Neural progenitor cell (in vitro differentiated cells): ENCODE data around the gene NPVF. TPM values are rescaled to one million over a fixed set of nuclear protein-coding genes. Genes with fewer than 3 reads are reported as not detected.

Source experiments
- DNase-seq: peaks from one replicate; pipeline ENCODE4 v3.0.0-alpha.2; 2016; ENCODE audit warnings: low spot score
- H2AFZ ChIP-seq: fragments of 200-600 bp; sonication (generic); replicated peaks from 2 replicates; pipeline ENCODE4 v1.6.1; 2016; ENCODE audit warnings: antibody characterized with exemption
- H3F3A ChIP-seq: fragments of 200-600 bp; sonication (generic); 2 replicates; pipeline ENCODE4 v1.6.1; 2016; ENCODE audit warnings: antibody characterized with exemption, low read depth
- H3K27ac ChIP-seq: fragments of 200-600 bp; sonication (generic); 2 replicates; pipeline ENCODE4 v1.5.1; 2016; ENCODE audit warnings: mild to moderate bottlenecking
- H3K27me3 ChIP-seq: fragments of 200-600 bp; sonication (generic); 2 replicates; pipeline ENCODE4 v1.6.1; 2016; ENCODE audit warnings: mild to moderate bottlenecking, moderate library complexity
- H3K36me3 ChIP-seq: fragments of 200-600 bp; sonication (generic); 2 replicates; pipeline ENCODE4 v1.5.1; 2016
- H3K4me1 ChIP-seq: fragments of 200-600 bp; sonication (generic); 2 replicates; pipeline ENCODE4 v1.6.1; 2016; ENCODE audit warnings: mixed run types
- H3K4me2 ChIP-seq: fragments of 200-600 bp; sonication (generic); 2 replicates; pipeline ENCODE4 v1.6.1; 2016
- H3K4me3 ChIP-seq: fragments of 200-600 bp; sonication (generic); 2 replicates; pipeline ENCODE4 v1.5.1; 2016
- H3K79me2 ChIP-seq: fragments of 200-600 bp; sonication (generic); 2 replicates; pipeline ENCODE4 v1.6.1; 2016; ENCODE audit warnings: low read depth
- H3K9ac ChIP-seq: fragments of 200-600 bp; sonication (generic); 2 replicates; pipeline ENCODE4 v1.6.1; 2016
- H3K9me3 ChIP-seq: fragments of 200-600 bp; sonication (generic); 2 replicates; pipeline ENCODE4 v1.5.1; 2016; ENCODE audit warnings: low read depth
- H4K20me1 ChIP-seq: fragments of 200-600 bp; sonication (generic); 2 replicates; pipeline ENCODE4 v1.6.1; 2016; ENCODE audit warnings: low read depth
- H3K27ac Mint-ChIP-seq: 3 replicates; pipeline ENCODE4 v1.8.0; 2021; ENCODE audit warnings: mixed read lengths
- H3K27me3 Mint-ChIP-seq: 2 replicates; pipeline ENCODE4 v1.8.0; 2022; ENCODE audit warnings: low read depth, mild to moderate bottlenecking, inconsistent platforms, moderate library complexity, mixed read lengths; ENCODE audit not compliant: insufficient read depth
- H3K36me3 Mint-ChIP-seq: 3 replicates; pipeline ENCODE4 v1.8.0; 2021; ENCODE audit warnings: mixed read lengths
- H3K4me1 Mint-ChIP-seq: 3 replicates; pipeline ENCODE4 v1.8.0; 2021; ENCODE audit warnings: mixed read lengths
- H3K4me3 Mint-ChIP-seq: 3 replicates; pipeline ENCODE4 v1.8.0; 2021; ENCODE audit warnings: mild to moderate bottlenecking, moderate library complexity, mixed read lengths
- H3K9me3 Mint-ChIP-seq: 3 replicates; pipeline ENCODE4 v1.8.0; 2020; ENCODE audit warnings: mixed read lengths
- EZH2 ChIP-seq: fragments of 200-600 bp; sonication (generic); IDR thresholded peaks from 2 replicates; pipeline ENCODE4 v1.6.1; 2017; ENCODE audit warnings: antibody characterized with exemption, mild to moderate bottlenecking, moderate library complexity
- EZH2phosphoT487 ChIP-seq: fragments of 200-600 bp; sonication (generic); IDR thresholded peaks from 2 replicates; pipeline ENCODE4 v1.6.1; 2017; ENCODE audit warnings: antibody characterized with exemption
- total RNA-seq: library from RNA; depleted of rRNA; stranded (reverse); fragments of >200 nt; gene quantifications from 2 replicates; pipeline ENCODE4 v1.2.3, GENCODE V29; 2015; ENCODE audit warnings: low replicate concordance
- TF ChIP-seq, protein P1 (sequence below): fragments of 200-600 bp; sonication (generic); IDR thresholded peaks from 2 replicates; pipeline ENCODE4 v1.5.1; 2017; ENCODE audit warnings: antibody characterized with exemption, mild to moderate bottlenecking

NPVF gene
- total RNA-seq, 1 donor from 2014 or later, result not detected

DNA sequence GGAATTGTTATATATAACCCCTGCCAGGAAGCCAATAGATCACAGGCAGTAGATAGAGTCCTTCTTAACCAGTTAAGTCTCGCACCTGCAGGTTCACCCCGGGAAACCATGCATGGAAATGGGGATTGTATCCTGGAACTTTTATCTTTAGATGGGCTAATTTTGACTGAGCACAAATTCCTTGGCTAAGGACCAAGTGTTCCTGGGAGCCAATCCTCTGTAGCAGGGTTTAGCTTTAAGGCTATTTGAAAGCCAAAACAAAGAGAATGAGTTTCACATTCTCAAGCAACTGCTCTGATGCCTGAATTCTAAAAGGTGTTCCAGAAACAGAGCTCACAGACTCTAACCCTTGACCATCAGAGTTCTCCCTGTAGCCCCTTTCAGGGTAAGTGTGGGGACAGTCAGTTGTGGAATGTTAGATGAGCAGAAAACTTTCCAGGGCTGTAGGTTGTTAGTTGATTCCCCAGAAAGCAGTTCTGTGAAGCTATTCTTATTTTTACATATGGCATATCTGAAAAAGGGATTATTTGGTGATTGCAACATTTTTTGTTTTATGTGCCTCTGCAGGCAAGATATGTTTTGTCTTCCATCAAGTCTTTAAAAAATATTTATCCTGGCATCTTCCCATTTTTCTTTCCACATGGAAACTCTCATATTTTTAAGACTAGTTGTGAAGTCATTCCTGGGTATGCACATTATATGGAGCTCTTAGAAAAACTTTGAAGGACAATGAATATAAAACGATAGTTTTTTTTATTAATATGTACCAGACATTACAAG is 16.2 kb upstream of the NPVF start:
- H3K4me1 ChIP-seq, result peaks cover 33% of the 10 kb centered on the region
- H3F3A ChIP-seq, result peaks cover 20% of the 10 kb centered on the region
- no peaks in the 10 kb centered on the region for H3K27me3 ChIP-seq
- no peak overlapping the region for H3K9ac ChIP-seq
- no peaks in the 10 kb centered on the region for H3K36me3 ChIP-seq
- peak; percentile 40 for DNase-seq
- no peaks in the 10 kb centered on the region for H3K9me3 ChIP-seq
- H3K27ac ChIP-seq, result no peak overlapping the region
- no peaks in the 10 kb centered on the region for H3K79me2 ChIP-seq
- Mint-ChIP-seq H3K9me3 (peaks cover 11% of the 10 kb centered on the region), H3K4me1 (peaks cover 12% of the 10 kb centered on the region), H3K27ac (no peak overlapping the region), H3K36me3 (no peaks in the 10 kb centered on the region), H3K27me3 (peaks cover 3% of the 10 kb centered on the region), H3K4me3 (no peak overlapping the region)
- peak overlapping the region; percentile 41 for H3K4me2 ChIP-seq
- no peak overlapping the region for H2AFZ ChIP-seq
- no peaks in the 10 kb centered on the region for H4K20me1 ChIP-seq
- H3K4me3 ChIP-seq, result no peak overlapping the region
- TF ChIP-seq, protein P1, sequence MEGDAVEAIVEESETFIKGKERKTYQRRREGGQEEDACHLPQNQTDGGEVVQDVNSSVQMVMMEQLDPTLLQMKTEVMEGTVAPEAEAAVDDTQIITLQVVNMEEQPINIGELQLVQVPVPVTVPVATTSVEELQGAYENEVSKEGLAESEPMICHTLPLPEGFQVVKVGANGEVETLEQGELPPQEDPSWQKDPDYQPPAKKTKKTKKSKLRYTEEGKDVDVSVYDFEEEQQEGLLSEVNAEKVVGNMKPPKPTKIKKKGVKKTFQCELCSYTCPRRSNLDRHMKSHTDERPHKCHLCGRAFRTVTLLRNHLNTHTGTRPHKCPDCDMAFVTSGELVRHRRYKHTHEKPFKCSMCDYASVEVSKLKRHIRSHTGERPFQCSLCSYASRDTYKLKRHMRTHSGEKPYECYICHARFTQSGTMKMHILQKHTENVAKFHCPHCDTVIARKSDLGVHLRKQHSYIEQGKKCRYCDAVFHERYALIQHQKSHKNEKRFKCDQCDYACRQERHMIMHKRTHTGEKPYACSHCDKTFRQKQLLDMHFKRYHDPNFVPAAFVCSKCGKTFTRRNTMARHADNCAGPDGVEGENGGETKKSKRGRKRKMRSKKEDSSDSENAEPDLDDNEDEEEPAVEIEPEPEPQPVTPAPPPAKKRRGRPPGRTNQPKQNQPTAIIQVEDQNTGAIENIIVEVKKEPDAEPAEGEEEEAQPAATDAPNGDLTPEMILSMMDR, result no peak
- no peak for TF ChIP-seq EZH2phosphoT487
- no peak for TF ChIP-seq EZH2

DNA sequence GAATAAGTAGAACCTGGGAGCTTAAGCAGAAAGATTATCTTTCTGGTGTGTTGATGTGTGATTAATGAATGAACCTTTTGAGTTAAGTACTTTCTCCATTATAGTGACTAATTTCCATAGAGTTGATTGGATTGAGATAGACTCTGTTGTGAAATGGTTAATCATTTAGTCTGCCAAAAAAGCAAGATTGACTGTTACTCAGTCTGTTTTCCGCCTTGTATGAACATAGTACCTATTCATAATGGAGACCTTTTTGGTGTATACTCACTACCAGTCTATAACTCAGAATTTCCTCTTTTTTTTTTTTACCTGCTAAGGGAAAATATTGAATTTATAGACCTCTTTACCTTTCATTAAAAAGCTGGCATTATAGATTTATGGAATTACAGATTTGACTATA is 14.4 kb upstream of the NPVF start:
- H3K27me3 Mint-ChIP-seq, result no peaks in the 10 kb centered on the region
- Histone ChIP-seq H3K27me3 (no peaks in the 10 kb centered on the region), H3K4me3 (no peak overlapping the region), H2AFZ (no peak overlapping the region), H4K20me1 (no peaks in the 10 kb centered on the region), H3K9ac (no peak overlapping the region), H3K27ac (no peak overlapping the region), H3K79me2 (no peaks in the 10 kb centered on the region), H3K36me3 (no peaks in the 10 kb centered on the region), H3K9me3 (no peaks in the 10 kb centered on the region), H3F3A (peaks cover 20% of the 10 kb centered on the region), H3K4me2 (peak overlapping the region; percentile 28), H3K4me1 (peaks cover 33% of the 10 kb centered on the region)
- DNase-seq, result peak; percentile 38
- peaks cover under 1% of the 10 kb centered on the region for H3K9me3 Mint-ChIP-seq
- TF ChIP-seq EZH2phosphoT487, result no peak
- TF ChIP-seq, protein P1, result no peak
- TF ChIP-seq EZH2, result no peak
- H3K36me3 Mint-ChIP-seq, result no peaks in the 10 kb centered on the region
- H3K27ac Mint-ChIP-seq, result no peak overlapping the region
- no peak overlapping the region for H3K4me3 Mint-ChIP-seq
- peaks cover 12% of the 10 kb centered on the region for H3K4me1 Mint-ChIP-seq

DNA sequence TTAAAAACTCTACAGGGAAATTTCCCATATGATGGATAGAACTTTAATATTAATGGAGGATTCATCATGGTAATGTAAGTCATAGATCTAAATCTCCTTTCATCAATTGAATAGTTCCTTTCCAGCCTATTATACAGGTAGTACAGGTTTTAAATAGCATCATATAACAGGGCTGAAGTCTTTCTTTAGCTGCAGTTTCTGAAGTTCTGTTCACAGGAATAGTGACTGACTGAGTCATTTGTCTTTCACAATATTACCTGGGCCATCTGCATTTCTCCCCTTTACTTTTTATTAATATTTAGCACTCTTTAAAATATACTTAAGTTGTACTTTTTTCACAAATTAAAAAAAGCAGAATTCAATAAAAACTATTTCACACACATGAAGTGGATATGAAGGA is 12.6 kb upstream of the NPVF start:
- Mint-ChIP-seq H3K27me3 (no peaks in the 10 kb centered on the region), H3K27ac (no peak overlapping the region)
- H3K27ac ChIP-seq, result no peak overlapping the region

More for the DNA sequence above, 12.6 kb upstream of the NPVF start:
- Histone ChIP-seq H3K79me2 (no peaks in the 10 kb centered on the region), H2AFZ (no peak overlapping the region), H3K27me3 (no peaks in the 10 kb centered on the region), H3K4me1 (peaks cover 33% of the 10 kb centered on the region), H3K4me2 (no peak overlapping the region), H3F3A (peaks cover 20% of the 10 kb centered on the region), H3K9ac (no peak overlapping the region), H4K20me1 (no peaks in the 10 kb centered on the region), H3K9me3 (no peaks in the 10 kb centered on the region), H3K4me3 (no peak overlapping the region), H3K36me3 (no peaks in the 10 kb centered on the region)
- Mint-ChIP-seq H3K36me3 (no peaks in the 10 kb centered on the region), H3K4me3 (no peak overlapping the region), H3K9me3 (no peaks in the 10 kb centered on the region), H3K4me1 (peaks cover 12% of the 10 kb centered on the region)
- TF ChIP-seq, protein P1, result no peak
- no peak for TF ChIP-seq EZH2phosphoT487
- TF ChIP-seq EZH2, result no peak
- DNase-seq, result no peak
